ENCODE results near the gene MNAT1.

DNA sequence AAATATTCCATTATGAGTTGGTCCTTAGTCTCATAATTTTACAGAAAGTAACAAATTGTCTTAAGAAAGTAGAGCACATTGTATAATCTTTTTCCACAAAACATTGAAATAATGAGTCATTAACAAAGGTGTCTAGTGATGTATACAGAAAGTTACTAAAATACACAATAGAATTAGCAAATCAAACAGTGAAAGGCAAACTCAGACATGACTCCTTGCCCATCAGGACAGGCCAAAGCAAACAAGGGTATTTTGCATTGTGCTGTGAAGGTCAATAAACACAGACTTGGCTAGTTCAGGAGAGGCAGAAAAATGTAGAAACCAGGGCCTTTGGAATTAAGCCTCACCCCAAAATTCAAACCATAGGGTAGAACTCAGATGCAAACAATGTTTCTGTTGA lies 47.7 kb upstream of the MNAT1 start:
- TF ChIP-seq TAF1 (IDR thresholded peaks at IDR 0.05; ENCODE audit: low read depth) (no peak), MAX (IDR thresholded peaks at IDR 0.05) (no peak), YY1 (IDR thresholded peaks at IDR 0.05; ENCODE audit: low read depth) (no peak), EP300 (IDR thresholded peaks at IDR 0.05; ENCODE audit: borderline replicate concordance) (no peak), CEBPB (IDR thresholded peaks at IDR 0.05) (no peak), TCF12 (IDR thresholded peaks at IDR 0.05; ENCODE audit: low read depth) (no peak), RAD21 (IDR thresholded peaks at IDR 0.05; ENCODE audit: low read depth) (no peak), CREB1 (IDR thresholded peaks at IDR 0.05; ENCODE audit: low read depth) (no peak), TEAD4 (IDR thresholded peaks at IDR 0.05) (no peak), EGR1 (IDR thresholded peaks at IDR 0.05) (no peak), FOXM1 (IDR thresholded peaks at IDR 0.05; ENCODE audit: borderline replicate concordance, low read depth) (no peak)
- TF ChIP-seq, protein P1, sequence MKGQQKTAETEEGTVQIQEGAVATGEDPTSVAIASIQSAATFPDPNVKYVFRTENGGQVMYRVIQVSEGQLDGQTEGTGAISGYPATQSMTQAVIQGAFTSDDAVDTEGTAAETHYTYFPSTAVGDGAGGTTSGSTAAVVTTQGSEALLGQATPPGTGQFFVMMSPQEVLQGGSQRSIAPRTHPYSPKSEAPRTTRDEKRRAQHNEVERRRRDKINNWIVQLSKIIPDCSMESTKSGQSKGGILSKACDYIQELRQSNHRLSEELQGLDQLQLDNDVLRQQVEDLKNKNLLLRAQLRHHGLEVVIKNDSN (IDR thresholded peaks at IDR 0.05): no peak
